AG04449 (cell line): ENCODE data around the gene CHAT.

ENCODE experiments used
- CTCF ChIA-PET: fragments of 350-600 bp; formaldehyde crosslinking; extraction: SDS; loops from one replicate; lab custom pipeline; 2021; ENCODE audit warnings: antibody characterized with exemption; lab: Yijun Ruan, JAX
- POLR2A ChIA-PET: fragments of 400-600, 350-600 bp; formaldehyde crosslinking; extraction: SDS; loops from one replicate; lab custom pipeline; 2020; ENCODE audit warnings: antibody characterized with exemption, inconsistent platforms; lab: Yijun Ruan, JAX
- DNase-seq: peaks from one replicate; pipeline ENCODE4 v3.0.0-alpha.2; 2010; ENCODE audit warnings: low read depth, low spot score
- H3K4me3 ChIP-seq: 2 replicates; pipeline ENCODE4 v1.5.1; 2011; ENCODE audit warnings: low read depth, mild to moderate bottlenecking, control low read depth, low read length
- TF ChIP-seq, protein P1 (sequence below): IDR thresholded peaks from one replicate; pipeline ENCODE4 v1.5.1; 2011; ENCODE audit warnings: mild to moderate bottlenecking, moderate library complexity, low read length, control low read depth, inconsistent platforms; ENCODE audit not compliant: insufficient read depth; ENCODE audit errors: missing control alignments

CHAT gene

DNA sequence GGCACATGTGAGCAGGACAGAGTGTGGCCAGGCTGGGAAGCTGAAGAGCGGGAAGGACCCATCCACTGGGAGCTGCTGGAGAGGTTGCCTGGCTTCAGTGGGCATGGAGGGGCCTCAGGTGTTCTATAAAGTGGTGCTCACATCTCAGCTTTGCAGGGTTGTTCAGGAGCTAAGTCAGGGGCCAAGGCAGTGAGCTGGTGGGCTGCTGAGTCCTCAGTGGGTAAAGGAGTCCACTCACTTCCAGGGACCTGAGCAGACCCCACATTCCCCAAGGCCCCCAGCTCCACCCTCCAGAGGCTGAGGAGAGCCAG is 36.8 kb downstream of the CHAT start:
- H3K4me3 ChIP-seq: no peak overlapping the region
- TF ChIP-seq, protein P1, sequence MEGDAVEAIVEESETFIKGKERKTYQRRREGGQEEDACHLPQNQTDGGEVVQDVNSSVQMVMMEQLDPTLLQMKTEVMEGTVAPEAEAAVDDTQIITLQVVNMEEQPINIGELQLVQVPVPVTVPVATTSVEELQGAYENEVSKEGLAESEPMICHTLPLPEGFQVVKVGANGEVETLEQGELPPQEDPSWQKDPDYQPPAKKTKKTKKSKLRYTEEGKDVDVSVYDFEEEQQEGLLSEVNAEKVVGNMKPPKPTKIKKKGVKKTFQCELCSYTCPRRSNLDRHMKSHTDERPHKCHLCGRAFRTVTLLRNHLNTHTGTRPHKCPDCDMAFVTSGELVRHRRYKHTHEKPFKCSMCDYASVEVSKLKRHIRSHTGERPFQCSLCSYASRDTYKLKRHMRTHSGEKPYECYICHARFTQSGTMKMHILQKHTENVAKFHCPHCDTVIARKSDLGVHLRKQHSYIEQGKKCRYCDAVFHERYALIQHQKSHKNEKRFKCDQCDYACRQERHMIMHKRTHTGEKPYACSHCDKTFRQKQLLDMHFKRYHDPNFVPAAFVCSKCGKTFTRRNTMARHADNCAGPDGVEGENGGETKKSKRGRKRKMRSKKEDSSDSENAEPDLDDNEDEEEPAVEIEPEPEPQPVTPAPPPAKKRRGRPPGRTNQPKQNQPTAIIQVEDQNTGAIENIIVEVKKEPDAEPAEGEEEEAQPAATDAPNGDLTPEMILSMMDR: no peak
- ChIA-PET CTCF (interaction anchor here (1.4 kb wide), 1 partner anchor 243 kb away, joined by 4 read pairs; no protein-coding TSS in a partner anchor), POLR2A (no interaction called here)
- no peak for DNase-seq

DNA sequence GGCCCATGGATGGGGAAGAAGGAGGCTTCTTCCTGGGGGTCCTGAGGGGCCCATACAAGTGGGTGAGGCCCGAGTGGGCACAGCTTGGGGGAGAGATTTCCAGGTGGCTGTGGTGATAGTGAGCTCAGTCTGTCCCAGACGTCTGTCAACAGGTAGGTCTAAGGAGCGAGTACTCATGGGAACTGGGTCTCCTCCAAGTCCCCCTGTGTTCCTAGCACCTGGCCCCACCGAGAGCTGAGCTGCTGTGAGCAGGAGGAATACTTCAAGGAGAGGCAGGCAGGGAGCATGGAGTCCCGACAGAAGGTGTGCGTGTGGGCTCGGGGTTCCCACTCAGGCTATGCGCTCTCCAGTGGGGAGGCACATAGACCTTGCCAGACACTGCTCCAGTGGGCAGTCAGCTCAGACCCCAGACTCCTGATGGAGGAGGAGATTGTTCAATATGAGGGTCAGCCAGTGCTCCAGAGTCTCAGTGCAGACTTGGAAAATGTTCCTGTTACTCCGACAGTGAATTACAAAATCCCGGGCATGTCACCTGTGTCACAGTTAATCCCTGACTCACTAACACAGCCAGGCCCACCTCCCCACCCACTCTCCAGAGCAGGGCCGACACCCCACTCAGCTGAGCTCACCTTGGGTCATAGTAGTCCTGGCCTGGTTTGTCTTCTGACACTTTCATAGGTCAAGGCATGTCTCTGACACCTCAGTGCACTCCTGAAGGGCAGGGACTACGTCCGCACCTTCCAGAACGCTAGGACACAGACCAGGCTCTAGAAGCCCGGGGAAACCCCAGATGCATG is 37.4 kb downstream of the CHAT start:
- ChIA-PET POLR2A (no interaction called here), CTCF (no interaction called here)
- no peak overlapping the region for H3K4me3 ChIP-seq
- TF ChIP-seq, protein P1: no peak
- no peak for DNase-seq

DNA sequence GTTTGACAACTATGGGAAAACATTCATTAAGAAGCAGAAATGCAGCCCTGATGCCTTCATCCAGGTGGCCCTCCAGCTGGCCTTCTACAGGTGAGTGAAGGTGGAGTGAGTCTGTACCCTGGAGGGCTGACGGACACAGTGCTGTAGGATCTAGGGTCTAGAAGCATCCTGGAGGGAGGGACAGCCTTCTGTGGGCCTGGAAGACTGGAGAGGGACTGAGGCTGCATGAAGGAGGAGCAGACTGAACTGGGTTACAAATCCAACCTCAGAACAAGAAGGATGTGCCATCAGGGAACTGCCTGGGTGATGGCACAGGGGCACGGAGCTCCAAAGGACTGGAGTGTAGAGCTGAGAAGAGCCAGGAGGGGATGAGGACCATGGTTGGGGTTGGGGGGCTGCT is 38.1 kb downstream of the CHAT start:
- no peak for DNase-seq
- ChIA-PET CTCF (no interaction called here), POLR2A (no interaction called here)
- no peak overlapping the region for H3K4me3 ChIP-seq
- TF ChIP-seq, protein P1: no peak

DNA sequence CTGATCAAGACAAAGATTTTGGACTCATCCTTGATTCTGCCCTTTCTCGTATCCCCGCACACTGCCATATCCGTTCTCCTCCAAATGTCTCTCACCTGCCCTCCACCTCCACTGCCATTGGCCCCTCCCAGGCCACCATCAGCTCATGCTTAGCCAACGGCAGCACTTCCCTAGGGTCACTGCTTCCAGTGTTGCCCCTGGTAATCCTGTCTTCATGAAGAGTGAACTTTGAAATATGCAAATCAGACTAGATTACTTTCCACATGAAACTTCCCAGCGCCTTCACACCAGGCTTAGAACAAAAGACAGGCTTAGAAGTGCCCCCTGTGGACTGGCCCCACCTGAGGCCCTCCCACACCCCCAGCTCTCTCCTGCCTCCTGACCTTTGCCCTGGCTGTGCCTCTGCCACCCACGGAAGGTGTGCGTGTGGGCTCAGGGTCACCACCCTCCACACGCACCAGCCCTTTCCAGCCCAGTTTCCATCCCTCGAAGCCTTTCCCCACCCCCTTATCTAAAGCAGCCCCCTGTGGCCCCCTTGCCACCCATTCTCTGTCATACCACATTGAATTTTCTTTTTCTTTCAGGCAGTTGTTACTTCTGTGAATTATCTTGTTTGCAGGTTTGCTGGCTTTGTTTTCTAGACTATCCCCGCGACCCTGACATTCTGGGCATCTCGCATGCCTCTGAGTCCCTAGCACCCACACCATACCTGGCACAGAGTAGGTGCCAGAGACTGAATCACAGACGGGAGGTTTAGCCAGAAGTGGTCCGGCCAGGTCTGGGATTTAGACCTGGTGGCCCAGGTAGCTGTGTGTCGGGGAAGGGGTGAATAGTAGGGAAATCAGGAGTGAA is 38.8 kb downstream of the CHAT start:
- H3K4me3 ChIP-seq: no peak overlapping the region
- CTCF ChIA-PET: no interaction called here
- no peak for DNase-seq
- TF ChIP-seq, protein P1: no peak
- POLR2A ChIA-PET: no interaction called here

DNA sequence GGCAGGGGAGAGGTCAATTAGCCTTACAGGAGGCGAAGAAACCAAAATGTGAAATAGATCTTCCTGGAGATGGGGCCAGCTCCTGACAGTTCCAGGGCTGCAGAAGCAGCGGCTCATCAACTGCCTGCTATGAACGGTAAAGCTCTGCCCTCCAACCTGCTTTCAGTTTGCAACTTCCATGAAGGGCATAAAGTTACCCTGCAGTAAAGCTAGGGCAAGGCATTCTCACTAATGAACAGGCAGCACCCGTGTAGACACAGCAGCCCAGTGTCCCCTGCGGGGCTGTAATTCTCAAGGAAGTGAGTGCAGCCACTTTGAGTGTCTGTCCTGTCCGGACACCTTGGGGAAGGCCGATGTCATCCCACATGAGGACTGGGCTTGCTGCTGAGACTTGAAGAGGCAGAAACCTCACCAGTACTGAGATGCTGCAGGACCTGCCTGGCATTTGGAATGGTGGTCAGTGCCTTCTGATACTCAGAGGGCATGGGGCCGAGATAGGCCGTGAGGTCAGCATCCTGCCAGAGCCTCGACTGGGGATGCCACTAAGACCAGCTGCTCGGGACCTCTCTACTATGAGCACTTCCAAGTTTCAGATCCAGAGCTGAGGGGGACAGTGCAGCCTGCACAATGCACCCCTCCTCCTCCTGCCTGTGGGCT is 39.6 kb downstream of the CHAT start:
- TF ChIP-seq, protein P1: no peak
- ChIA-PET CTCF (interaction anchor here (0.5 to 0.8 kb wide), 2 partner anchors 58 to 1150 kb away, joined by 3 read pairs; no protein-coding TSS in a partner anchor), POLR2A (no interaction called here)
- H3K4me3 ChIP-seq: no peak overlapping the region
- no peak for DNase-seq
